Stimulated activated CD8-positive, alpha-beta memory T cell treated with anti-CD3 and anti-CD28 coated beads, Interleukin-4, amount 100 ng/mL, for 48 hours (primary cell): ENCODE results near the gene TM9SF3.
"Not testable (repeated sequence)": the region's sequence is repeated elsewhere in the genome, so short reads cannot be mapped to it uniquely, and the experiment has no call there.

Source experiments
- DNase-seq: peaks from one replicate; pipeline ENCODE4 v3.0.0-alpha.2; 2020

The TM9SF3 gene

GRCh38 chr10:96596422-96597407 lies 9.9 kb upstream of the TM9SF3 start:
- no peak for DNase-seq

GRCh38 chr10:96595741-96596140 lies 8.9 kb upstream of the TM9SF3 start:
- DNase-seq: no peak

GRCh38 chr10:96591946-96592345 lies 5.1 kb upstream of the TM9SF3 start:
- no peak for DNase-seq

GRCh38 chr10:96588616-96589419 lies 2.0 kb upstream of the TM9SF3 start:
- DNase-seq: peak; percentile 30

- no peak for DNase-seq
Observed at GRCh38 chr10:96588060-96588554, 1.3 kb upstream of the TM9SF3 start.

- DNase-seq: peak; percentile 73
Observed at GRCh38 chr10:96587264-96588059, 650 bp upstream of the TM9SF3 start.

DNA sequence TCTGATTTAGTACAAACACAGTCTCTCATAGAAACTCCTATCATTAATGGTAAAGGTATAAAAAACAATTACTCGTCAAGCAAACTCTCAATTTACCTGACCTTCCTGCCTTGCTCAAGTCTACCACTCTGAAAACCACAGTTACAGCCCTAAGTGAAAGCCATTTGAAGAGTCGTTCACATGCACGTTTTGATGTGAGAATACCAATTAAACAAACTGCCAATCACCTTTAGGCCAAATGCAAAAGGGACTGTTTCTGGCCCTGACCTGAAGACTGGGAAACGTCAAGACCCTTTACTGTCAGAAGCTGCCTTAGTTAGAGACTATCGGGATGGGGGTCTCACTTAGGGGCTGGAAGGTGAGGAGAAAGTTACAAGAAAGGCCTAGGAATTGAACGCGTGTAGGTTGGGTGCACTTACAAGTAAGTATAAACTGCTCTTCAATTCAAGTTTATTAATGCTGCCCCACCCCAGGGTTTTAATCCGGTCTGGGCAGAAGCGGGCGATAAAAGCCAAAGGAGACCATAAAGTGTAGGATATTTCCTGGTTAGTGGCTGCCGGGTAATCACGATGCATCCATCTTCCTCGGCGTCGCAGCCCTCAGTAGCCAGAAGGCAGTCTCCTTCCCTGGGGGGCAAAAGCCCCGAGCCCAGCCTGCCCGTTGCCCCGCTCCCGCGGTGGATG lies 935 bp downstream of the TM9SF3 start:
- no peak for DNase-seq

DNA sequence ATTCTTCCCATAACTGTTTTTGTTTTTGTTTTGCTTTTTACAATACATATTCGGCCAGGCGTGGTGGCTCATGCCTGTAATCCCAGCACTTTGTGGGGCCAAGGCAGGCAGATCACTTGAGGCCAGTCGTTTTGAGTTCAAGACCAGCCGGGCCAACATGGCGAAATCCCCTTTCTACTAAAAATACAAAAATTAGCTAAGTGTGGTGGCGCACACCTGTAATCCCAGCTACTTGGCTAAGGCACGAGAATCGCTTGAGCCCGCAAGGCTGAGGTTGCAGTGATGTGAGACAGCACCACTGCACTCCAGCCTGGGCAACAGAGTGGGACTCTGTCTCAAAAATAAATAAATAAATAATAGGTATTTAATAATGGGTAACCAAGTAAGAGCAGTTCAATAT lies 2.3 kb downstream of the TM9SF3 start:
- DNase-seq: no peak

DNA sequence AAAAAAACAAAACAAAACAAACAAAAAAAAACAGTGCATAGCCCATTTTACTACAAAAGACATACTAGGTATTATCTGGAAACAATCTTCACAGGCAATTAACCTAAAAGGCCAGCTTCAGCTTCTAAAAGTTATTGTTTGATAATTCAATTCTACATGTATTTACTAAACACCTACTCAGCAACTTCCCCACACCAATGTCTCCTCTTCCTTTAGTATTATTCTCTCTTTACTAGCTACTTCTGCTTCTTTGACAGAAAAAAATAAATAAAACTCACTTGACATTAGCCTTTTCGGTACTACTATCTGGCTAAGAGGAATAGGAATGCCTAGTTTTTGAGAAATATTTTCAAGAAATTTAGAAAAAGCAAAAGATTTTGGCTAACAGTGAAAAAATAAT lies 2.8 kb downstream of the TM9SF3 start:
- no peak for DNase-seq

GRCh38 chr10:96579133-96579532 lies 7.7 kb downstream of the TM9SF3 start:
- DNase-seq: no peak

GRCh38 chr10:96578633-96579032 lies 8.2 kb downstream of the TM9SF3 start:
- no peak for DNase-seq

GRCh38 chr10:96578022-96578421 lies 8.8 kb downstream of the TM9SF3 start:
- DNase-seq: no peak

DNA sequence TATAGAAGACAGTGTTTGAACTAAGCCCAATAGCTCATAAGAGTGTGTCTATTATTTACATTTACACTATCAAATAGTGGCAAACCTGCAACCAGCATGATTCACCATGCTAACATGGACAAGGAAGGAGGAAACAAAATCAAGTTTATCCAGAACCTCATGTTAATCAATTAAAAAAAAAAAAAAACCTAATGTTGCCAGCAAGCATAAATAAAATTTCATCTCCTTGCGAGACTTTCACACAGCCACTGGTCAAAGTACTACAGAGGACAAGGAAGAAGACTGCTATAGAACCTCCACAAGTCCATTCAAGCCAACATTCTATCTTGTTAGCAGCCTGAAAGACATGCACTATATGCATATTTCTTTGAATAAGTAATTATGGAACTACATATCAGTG lies 9.7 kb downstream of the TM9SF3 start:
- no peak for DNase-seq

GRCh38 chr10:96576277-96576980 lies 10.4 kb downstream of the TM9SF3 start:
- DNase-seq: no peak

GRCh38 chr10:96574564-96574963 lies 12.2 kb downstream of the TM9SF3 start:
- DNase-seq: not testable (repeated sequence)

GRCh38 chr10:96573036-96573435 lies 13.8 kb downstream of the TM9SF3 start:
- no peak for DNase-seq

GRCh38 chr10:96570983-96571964 lies 15.5 kb downstream of the TM9SF3 start:
- no peak for DNase-seq

GRCh38 chr10:96570511-96570910 lies 16.3 kb downstream of the TM9SF3 start:
- no peak for DNase-seq

DNA sequence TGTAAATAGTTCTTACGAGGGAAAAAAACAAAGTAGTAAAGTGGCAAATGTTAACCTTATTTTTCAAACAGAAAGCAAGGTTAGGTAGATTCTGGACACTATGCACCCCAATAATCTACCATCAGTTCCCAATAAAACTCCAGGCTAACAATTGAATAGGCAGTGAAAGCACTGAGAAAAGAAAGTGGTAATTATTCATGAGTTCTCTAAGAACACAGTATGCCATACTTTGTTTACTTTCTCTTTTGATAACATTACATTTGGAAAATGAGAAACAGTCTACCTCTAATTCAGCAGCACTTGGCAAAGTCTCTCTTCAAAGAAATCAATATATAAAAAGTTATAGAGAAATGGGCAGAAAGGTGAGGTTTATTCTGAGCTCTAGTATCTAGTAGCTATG lies 18.4 kb downstream of the TM9SF3 start:
- no peak for DNase-seq

GRCh38 chr10:96565774-96566173 lies 21.0 kb downstream of the TM9SF3 start:
- DNase-seq: no peak
